GM21360 (cell line): ENCODE data around the gene PHF14.
"Not testable (repeated sequence)": the region's sequence is repeated elsewhere in the genome, so short reads cannot be mapped to it uniquely, and the experiment has no call there.

Source experiments
- ATAC-seq: cut with Tn5 transposase; IDR thresholded peaks from one replicate; pipeline ENCODE4 v1.9.1; 2021; ENCODE audit warnings: mild to moderate bottlenecking, moderate library complexity; ENCODE audit not compliant: unreplicated experiment

Gene PHF14

GRCh38 chr7:10981317-10981716 is 7.6 kb downstream of the PHF14 start:
- ATAC-seq = no peak

GRCh38 chr7:10990748-10991147 is 17.1 kb downstream of the PHF14 start:
- not testable (repeated sequence) for ATAC-seq

- not testable (repeated sequence) for ATAC-seq
Observed at GRCh38 chr7:10995482-10996166, 22.0 kb downstream of the PHF14 start.

GRCh38 chr7:10998996-10999757 is 25.5 kb downstream of the PHF14 start:
- no peak for ATAC-seq

DNA sequence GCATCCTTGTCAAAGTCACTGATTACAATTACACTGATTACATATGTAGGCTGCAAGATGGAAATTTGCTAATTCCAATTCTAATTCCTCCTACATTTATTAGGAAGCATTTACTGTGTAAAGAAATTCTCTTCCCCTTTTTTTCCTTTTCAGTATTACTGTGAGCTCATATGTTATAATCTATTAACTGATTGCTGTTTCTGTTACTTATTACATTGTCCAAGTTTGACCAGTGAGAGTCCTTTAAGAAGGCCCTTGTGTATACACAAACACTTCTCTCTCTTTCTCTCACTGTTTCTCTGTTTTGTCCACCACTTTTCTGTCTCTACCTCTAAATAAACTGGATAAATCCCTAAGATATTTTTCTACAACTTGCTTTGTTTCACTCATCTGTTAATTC is 31.5 kb downstream of the PHF14 start:
- no peak for ATAC-seq

DNA sequence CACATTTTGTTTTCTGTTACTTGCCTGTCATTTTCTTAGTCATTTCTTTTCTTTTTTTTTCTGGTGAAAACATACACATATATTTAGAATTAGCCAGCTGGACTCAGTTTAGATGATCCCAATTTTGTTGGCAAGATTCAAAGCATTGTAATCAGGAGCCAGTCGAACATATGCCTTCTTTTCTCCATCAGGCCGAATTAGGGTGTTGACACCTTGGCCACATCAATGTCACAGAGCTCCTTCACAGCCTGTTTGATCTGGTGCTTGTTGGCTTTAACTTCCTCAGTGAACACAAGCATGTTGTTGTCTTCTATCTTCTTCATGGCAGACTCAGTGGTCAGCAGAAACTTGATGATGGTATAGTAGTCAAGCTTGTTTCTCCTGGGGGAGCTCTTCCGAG is 32.6 kb downstream of the PHF14 start:
- no peak for ATAC-seq

DNA sequence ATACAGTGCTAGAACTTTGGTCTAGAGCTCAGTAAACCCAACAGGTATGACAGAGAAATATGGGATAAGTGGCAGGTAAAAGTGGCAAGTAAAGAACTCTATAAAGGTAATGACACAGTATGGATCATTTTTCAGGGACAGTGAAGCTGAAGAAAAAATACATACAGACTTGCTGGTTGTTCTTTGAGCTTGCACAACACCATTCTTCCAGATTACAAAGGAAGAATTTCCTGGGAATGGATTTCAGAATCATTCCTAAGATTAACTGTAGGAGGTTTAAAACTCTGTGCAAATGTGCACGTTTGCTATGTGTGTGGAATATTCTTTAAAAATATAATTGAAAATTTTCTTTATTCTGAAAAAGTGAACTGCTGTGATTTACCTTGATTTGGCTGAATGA is 36.0 kb downstream of the PHF14 start:
- ATAC-seq = no peak

- ATAC-seq = no peak
Observed at GRCh38 chr7:11021468-11021867, 47.8 kb downstream of the PHF14 start.

DNA sequence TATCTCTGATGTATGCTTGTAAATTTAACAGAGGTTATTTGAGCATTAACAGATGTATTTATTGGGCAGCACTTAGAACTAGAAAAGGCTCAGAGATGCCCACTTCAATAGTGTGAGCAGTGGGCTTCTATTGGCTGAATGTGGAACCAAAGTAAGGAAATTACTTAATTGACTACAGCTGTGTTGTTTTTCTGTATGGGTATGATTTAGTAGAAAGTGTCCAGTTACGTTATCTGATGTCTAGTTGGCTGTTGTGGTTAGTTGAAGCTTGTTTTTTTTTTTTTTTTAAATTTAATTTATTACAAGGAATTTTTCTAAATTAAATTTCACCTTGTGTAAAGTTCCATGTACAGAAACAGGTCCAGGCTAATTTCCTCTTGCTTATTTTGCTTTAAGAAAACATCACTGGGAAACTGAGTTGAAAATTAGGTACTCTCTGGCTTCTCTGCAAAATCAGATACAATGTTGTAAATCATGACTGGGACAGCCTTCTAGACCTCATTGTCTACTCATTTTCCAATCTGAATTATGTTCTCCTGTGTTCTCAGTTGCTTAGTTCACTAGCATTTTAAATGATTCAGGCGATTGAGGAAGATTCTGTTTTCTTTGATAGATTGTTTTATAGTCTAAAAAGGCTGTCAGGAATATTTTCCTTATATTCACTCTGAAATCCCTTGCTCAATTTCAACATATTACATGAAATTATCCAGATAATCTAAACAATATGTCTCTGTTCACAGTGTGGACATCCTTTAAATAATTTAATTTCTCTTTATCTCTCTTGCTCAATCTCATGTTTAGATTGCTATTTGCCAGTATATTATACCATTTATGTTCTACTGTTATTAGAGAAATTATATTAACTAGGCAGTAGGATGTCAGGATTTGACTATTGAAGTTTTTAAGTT is 53.0 kb downstream of the PHF14 start:
- ATAC-seq = no peak

- ATAC-seq = no peak
Observed at GRCh38 chr7:11035661-11036060, 62.0 kb downstream of the PHF14 start.

- no peak for ATAC-seq
Observed at GRCh38 chr7:11039974-11040373, 66.3 kb downstream of the PHF14 start.

DNA sequence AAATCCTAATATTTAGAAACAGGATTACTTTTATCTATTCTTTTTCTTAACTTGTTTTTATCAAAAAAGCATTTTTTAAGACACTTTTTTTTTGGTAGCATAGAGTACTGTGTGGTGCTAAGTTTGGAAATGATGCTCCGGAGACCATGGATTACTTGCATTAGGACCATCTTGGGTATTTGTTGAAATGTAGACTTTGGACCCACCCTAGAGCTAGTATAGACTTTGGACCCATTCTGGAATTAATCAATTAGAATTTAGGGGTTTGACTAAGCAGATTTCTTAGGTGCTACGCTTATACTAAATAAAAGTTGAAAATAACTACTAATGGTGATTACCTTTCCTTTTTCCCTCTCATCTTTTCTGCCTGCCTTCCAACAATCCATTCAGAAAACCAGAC is 80.4 kb downstream of the PHF14 start:
- no peak for ATAC-seq

DNA sequence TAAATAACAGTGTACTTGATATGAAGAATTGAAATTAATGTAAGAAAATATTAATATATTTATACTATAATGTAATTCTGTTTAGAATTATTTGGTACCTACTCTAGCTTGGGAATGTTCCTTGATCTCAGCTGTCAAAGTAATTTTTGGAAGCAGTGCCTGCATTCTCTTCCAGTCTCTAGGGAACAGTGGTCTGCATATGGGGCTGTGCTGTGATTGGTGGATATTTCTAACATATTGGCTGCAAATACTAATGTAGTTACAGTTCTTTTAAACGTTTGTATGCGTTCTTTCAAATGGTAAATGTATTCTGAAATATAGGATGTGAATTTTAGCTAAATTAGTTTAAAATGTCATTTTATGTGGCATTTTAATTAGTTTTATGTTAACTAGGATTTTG is 87.2 kb downstream of the PHF14 start:
- no peak for ATAC-seq

- ATAC-seq = no peak
Observed at GRCh38 chr7:11062110-11062509, 88.4 kb downstream of the PHF14 start.

- no peak for ATAC-seq
Observed at GRCh38 chr7:11069591-11069990, 95.9 kb downstream of the PHF14 start.

GRCh38 chr7:11077816-11078215 is 104.1 kb downstream of the PHF14 start:
- no peak for ATAC-seq

- no peak for ATAC-seq
Observed at GRCh38 chr7:11078247-11078834, 104.7 kb downstream of the PHF14 start.

DNA sequence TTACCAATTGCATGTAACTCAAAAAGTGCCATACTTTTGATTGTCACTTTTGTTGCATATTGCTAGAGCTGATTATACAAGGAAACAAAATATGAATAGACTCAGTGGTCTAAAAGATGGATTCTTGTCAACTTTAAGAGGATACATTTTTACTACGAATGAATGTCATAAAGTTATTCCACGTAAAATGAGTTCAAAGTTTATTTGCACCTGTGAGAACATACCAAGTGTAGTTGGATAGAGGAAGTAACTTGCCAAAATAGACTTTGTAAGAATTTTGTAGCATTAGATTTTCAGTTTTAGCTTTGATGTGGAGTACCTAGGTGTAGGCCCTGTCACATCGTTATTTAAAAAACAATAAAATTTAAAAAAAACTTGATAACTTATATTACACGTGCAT is 106.2 kb downstream of the PHF14 start:
- no peak for ATAC-seq

- no peak for ATAC-seq
Observed at GRCh38 chr7:11082121-11082520, 108.4 kb downstream of the PHF14 start.

GRCh38 chr7:11082552-11083213 is 109.0 kb downstream of the PHF14 start:
- no peak for ATAC-seq

DNA sequence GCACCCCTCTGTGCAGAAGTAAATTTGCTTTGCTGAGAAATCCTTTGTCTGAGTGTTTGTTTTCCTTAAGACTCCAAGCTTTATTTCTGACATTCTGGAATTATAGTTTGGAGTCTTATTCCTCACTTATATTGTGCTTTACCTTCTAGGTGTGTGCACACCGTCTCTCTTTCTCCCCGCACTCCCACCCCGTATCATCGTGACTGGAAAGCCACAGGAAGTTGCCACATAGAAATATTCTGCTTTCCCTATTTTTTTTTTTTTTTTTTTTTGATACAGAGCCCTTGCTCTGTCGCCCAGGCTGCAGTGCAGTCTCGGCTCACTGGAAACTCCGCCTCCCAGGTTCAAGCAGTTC is 109.5 kb downstream of the PHF14 start:
- ATAC-seq = no peak
